SK-N-SH (cell line): ENCODE measurements around the gene APLP2. TPM values are rescaled to one million over a fixed set of nuclear protein-coding genes. Genes with fewer than 3 reads are reported as not detected.

Experiments
- CTCF ChIA-PET: fragments of 300-600, 350-600 bp; formaldehyde crosslinking; extraction: SDS; loops from one replicate; lab custom pipeline; 2021; lab: Yijun Ruan, JAX
- POLR2A ChIA-PET: fragments of 350-600 bp; sonication (Branson Sonifier 250); formaldehyde crosslinking; extraction: SDS; loops from one replicate; lab custom pipeline; 2020; ENCODE audit warnings: antibody characterized with exemption, inconsistent platforms; lab: Yijun Ruan, JAX
- DNase-seq: peaks from one replicate; pipeline ENCODE4 v3.0.0; 2012
- H2AFZ ChIP-seq: fragments of 200-600 bp; sonication (generic); 2 replicates; pipeline ENCODE4 v1.8.1; 2016; ENCODE audit warnings: antibody characterized with exemption, mild to moderate bottlenecking, low read depth
- H3F3A ChIP-seq: fragments of 200-600 bp; sonication (generic); replicated peaks from 2 replicates; pipeline ENCODE3; 2016; ENCODE audit warnings: antibody characterized with exemption, mild to moderate bottlenecking; ENCODE audit not compliant: insufficient read depth
- H3K27ac ChIP-seq, 2 experiments: fragments of 200-500 bp in 1 of 2; fragments of 200-600 bp in 1 of 2; sonication (Bioruptor generic) in 1 of 2; sonication (generic), shearing (Covaris generic) in 1 of 2; 2 replicates each; pipeline versions ENCODE4 v1.5.1 to v1.6.1; 2014 to 2016; ENCODE audit warnings: low read depth in 2 of 2, inconsistent platforms in 1 of 2, low read length in 1 of 2, mild to moderate bottlenecking in 1 of 2, mixed read lengths in 1 of 2
- H3K27me3 ChIP-seq: fragments of 200-600 bp; sonication (generic), shearing (Covaris generic); 2 replicates; pipeline ENCODE4 v1.6.1; 2016; ENCODE audit warnings: mixed run types; ENCODE audit not compliant: insufficient read depth
- H3K36me3 ChIP-seq, 2 experiments: fragments of 200-500 bp in 1 of 2; fragments of 200-600 bp in 1 of 2; sonication (Bioruptor generic) in 1 of 2; sonication (generic) in 1 of 2; replicated peaks in 1 of 2; 2 replicates each; pipeline versions ENCODE3 to v1.5.1; 2014 to 2016; ENCODE audit warnings: low read length in 1 of 2, mild to moderate bottlenecking in 1 of 2; ENCODE audit not compliant: insufficient read depth in 2 of 2, control insufficient read depth in 1 of 2
- H3K4me1 ChIP-seq, 2 experiments: fragments of 200-500 bp in 1 of 2; fragments of 200-600 bp in 1 of 2; sonication (Bioruptor generic) in 1 of 2; sonication (generic), shearing (Covaris generic) in 1 of 2; 2 replicates each; pipeline versions ENCODE4 v1.5.1 to v1.6.1; 2014 to 2016; ENCODE audit warnings: low read depth in 1 of 2, low read length in 1 of 2, mixed run types in 1 of 2; ENCODE audit not compliant: insufficient read depth in 2 of 2, control insufficient read depth in 1 of 2
- H3K4me2 ChIP-seq: fragments of 200-600 bp; sonication (generic), shearing (Covaris generic); 2 replicates; pipeline ENCODE4 v1.6.1; 2017; ENCODE audit warnings: mixed run types
- H3K4me3 ChIP-seq, 2 experiments: fragments of 200-500 bp in 1 of 2; fragments of 200-600 bp in 1 of 2; sonication (Bioruptor generic) in 1 of 2; sonication (generic), shearing (Covaris generic) in 1 of 2; 2 replicates each; pipeline versions ENCODE4 v1.5.1 to v1.8.1; 2014 to 2016; ENCODE audit warnings: low read depth in 2 of 2, inconsistent platforms in 1 of 2, low read length in 1 of 2, mild to moderate bottlenecking in 1 of 2, mixed read lengths in 1 of 2, moderate library complexity in 1 of 2
- H3K79me2 ChIP-seq: fragments of 200-600 bp; sonication (generic); 2 replicates; pipeline ENCODE4 v1.8.1; 2017; ENCODE audit warnings: mild to moderate bottlenecking; ENCODE audit not compliant: insufficient read depth
- H3K9ac ChIP-seq: fragments of 200-600 bp; sonication (generic); 2 replicates; pipeline ENCODE4 v1.6.1; 2017; ENCODE audit warnings: mixed run types
- H3K9me2 ChIP-seq: fragments of 200-600 bp; sonication (generic); 2 replicates; pipeline ENCODE4 v1.6.1; 2017; ENCODE audit warnings: mixed run types
- H3K9me3 ChIP-seq: fragments of 200-600 bp; sonication (generic); 2 replicates; pipeline ENCODE4 v1.6.1; 2017; ENCODE audit warnings: mixed run types, mild to moderate bottlenecking, moderate library complexity
- H4K20me1 ChIP-seq: fragments of 200-600 bp; sonication (generic); 2 replicates; pipeline ENCODE4 v1.6.1; 2017; ENCODE audit warnings: mild to moderate bottlenecking, mixed run types; ENCODE audit not compliant: insufficient read depth
- ELF1 ChIP-seq: IDR thresholded peaks from 2 replicates; pipeline ENCODE4 v1.4.0; 2012
- EP300 ChIP-seq, 2 experiments: IDR thresholded peaks; 2 replicates each; pipeline versions ENCODE4 v1.4.0 to v1.6.1; 2012; ENCODE audit warnings: borderline replicate concordance in 1 of 2, low read depth in 1 of 2, low read length in 1 of 2
- FOXJ3 ChIP-seq: sonication (generic); formaldehyde crosslinking; IDR thresholded peaks from 2 replicates; pipeline ENCODE4 v1.5.1; 2020; ENCODE audit warnings: mild to moderate bottlenecking, missing genetic modification reagents
- FOXM1 ChIP-seq: IDR thresholded peaks from 2 replicates; pipeline ENCODE4 v1.4.0; 2012; ENCODE audit warnings: low read depth, mild to moderate bottlenecking
- JUND ChIP-seq: IDR thresholded peaks from 2 replicates; pipeline ENCODE4 v1.4.0; 2012
- MEF2A ChIP-seq: IDR thresholded peaks from 2 replicates; pipeline ENCODE4 v1.4.0; 2012; ENCODE audit warnings: low read depth, borderline replicate concordance
- MXI1 ChIP-seq: IDR thresholded peaks from 2 replicates; pipeline ENCODE4 v1.6.1; 2012; ENCODE audit warnings: mild to moderate bottlenecking, low read depth, low read length, improper control_type of control experiment
- NFIC ChIP-seq: IDR thresholded peaks from 2 replicates; pipeline ENCODE4 v1.4.0; 2012; ENCODE audit warnings: borderline replicate concordance
- NRF1 ChIP-seq: IDR thresholded peaks from 2 replicates; pipeline ENCODE4 v1.6.1; 2012; ENCODE audit warnings: low read depth, mild to moderate bottlenecking, low read length
- RAD21 ChIP-seq: IDR thresholded peaks from 2 replicates; pipeline ENCODE4 v1.6.1; 2012; ENCODE audit warnings: mild to moderate bottlenecking, low read length
- RCOR1 ChIP-seq: fragments of 150-350 bp; IDR thresholded peaks from 2 replicates; pipeline ENCODE4 v1.6.1; 2017; ENCODE audit warnings: antibody characterized with exemption, low read length
- SMC3 ChIP-seq: IDR thresholded peaks from 2 replicates; pipeline ENCODE4 v1.6.1; 2012; ENCODE audit warnings: low read depth, low read length, improper control_type of control experiment
- TAF1 ChIP-seq: IDR thresholded peaks from 2 replicates; pipeline ENCODE4 v1.6.1; 2012; ENCODE audit warnings: low read depth, mild to moderate bottlenecking, low read length, moderate library complexity, borderline replicate concordance
- USF2 ChIP-seq: fragments of 150-350 bp; IDR thresholded peaks from 2 replicates; pipeline ENCODE4 v1.6.1; 2017; ENCODE audit warnings: antibody characterized with exemption, low read length, low read depth, borderline replicate concordance
- WGBS: methylation state at CpG from one replicate; pipeline ENCODE4 v1.1.6; 2017; ENCODE audit warnings: low lambda C conversion rate; 5-methylcytosine and 5-hydroxymethylcytosine counted together
- polyA plus RNA-seq, 3 experiments: library from polyadenylated mRNA; depleted of rRNA; stranded (reverse); fragments of >200 nt; gene quantifications; 2 replicates each; pipeline ENCODE4 v1.2.3, GENCODE V29; 2012

The APLP2 gene
- polyA plus RNA-seq, 1 of the 3 experiments (the other 2 are of a cell fraction), result 424 TPM

GRCh38 chr11:130146796-130147195 is 77.1 kb downstream of the APLP2 start (continued):
- no peak for TF ChIP-seq RAD21
- no peak for TF ChIP-seq FOXM1
- TF ChIP-seq ELF1, result no peak
- TF ChIP-seq FOXJ3 (CRISPR knock-in tag), result no peak
- TF ChIP-seq JUND, result no peak
- no peak for TF ChIP-seq MEF2A

- Histone ChIP-seq H3K9ac (no peak overlapping the region), H3K9me3 (no peaks in the 10 kb centered on the region), H3K27me3 (no peaks in the 10 kb centered on the region), H3K4me2 (no peak overlapping the region), H2AFZ (no peak overlapping the region), H3F3A (peaks cover 6% of the 10 kb centered on the region), H3K4me1 (no peaks in the 10 kb centered on the region), H3K4me3 (no peak overlapping the region), H3K27ac (no peak overlapping the region), H3K79me2 (no peaks in the 10 kb centered on the region), H4K20me1 (no peaks in the 10 kb centered on the region), H3K9me2 (no peaks in the 10 kb centered on the region), H3K36me3 (peaks cover 17 to 32% of the 10 kb centered on the region in 2 experiments)
- 94% methylated on average over 12 of the region's 12 CpGs for WGBS
- ChIA-PET CTCF (interaction anchor here (1.0 to 1.4 kb wide), 2 partner anchors 12 to 16 kb away, joined by 3 to 4 read pairs; no protein-coding TSS in a partner anchor), POLR2A (no interaction called here)
- TF ChIP-seq MXI1, result no peak
- TF ChIP-seq EP300 (IDR thresholded peaks at IDR 0.05; ENCODE audit: borderline replicate concordance in 1 of 2, low read depth in 1 of 2, low read length in 1 of 2), result no peak
- no peak for TF ChIP-seq TAF1
- TF ChIP-seq RCOR1, result no peak
- TF ChIP-seq SMC3, result no peak
- TF ChIP-seq USF2, result no peak
- no peak for TF ChIP-seq NRF1
- TF ChIP-seq FOXM1, result no peak
- no peak for DNase-seq
Observed at GRCh38 chr11:130148796-130149326, 79.2 kb downstream of the APLP2 start.

GRCh38 chr11:130150790-130151189 is 81.1 kb downstream of the APLP2 start:
- TF ChIP-seq SMC3 (no peak), EP300 (IDR thresholded peaks at IDR 0.05; ENCODE audit: borderline replicate concordance in 1 of 2, low read depth in 1 of 2, low read length in 1 of 2) (no peak), TAF1 (no peak), NFIC (no peak)
- no peak overlapping the region for H3K9ac ChIP-seq
- 98% methylated on average over 4 of the region's 7 CpGs for WGBS
- no peaks in the 10 kb centered on the region for H3K9me2 ChIP-seq
- H3K4me2 ChIP-seq, result no peak overlapping the region
- CTCF ChIA-PET, result interaction anchor here (1.0 to 1.6 kb wide), 4 partner anchors 15 to 224 kb away, joined by 3 to 4 read pairs (median 3); no protein-coding TSS in a partner anchor
- H4K20me1 ChIP-seq, result no peaks in the 10 kb centered on the region
- no peaks in the 10 kb centered on the region for H3K9me3 ChIP-seq
- peaks cover 6% of the 10 kb centered on the region for H3F3A ChIP-seq
- no peak overlapping the region for H3K4me3 ChIP-seq
- no peak overlapping the region for H3K27ac ChIP-seq
- H2AFZ ChIP-seq, result no peak overlapping the region
- no peak for DNase-seq
- POLR2A ChIA-PET, result no interaction called here
- H3K4me1 ChIP-seq, result no peaks in the 10 kb centered on the region
- no peaks in the 10 kb centered on the region for H3K79me2 ChIP-seq
- no peaks in the 10 kb centered on the region for H3K27me3 ChIP-seq
- H3K36me3 ChIP-seq, result peaks cover 2 to 17% of the 10 kb centered on the region in 2 experiments
